NCI-H128 (cell line): Measurements from ENCODE around the gene ALDH1L1.
A peak's percentile ranks its signal among the peaks of the same experiment; 100 is the strongest.

Source experiments
- DNase-seq: peaks from one replicate; lab custom pipeline; 2025; ENCODE audit not compliant: unreplicated experiment; lab: John Stamatoyannopoulos, UW

The ALDH1L1 gene

GRCh38 chr3:126135071-126135405, 45.3 kb downstream of the ALDH1L1 start:
- no peak for DNase-seq

GRCh38 chr3:126134219-126134975, 46.0 kb downstream of the ALDH1L1 start:
- DNase-seq, result peak; percentile 50

GRCh38 chr3:126133606-126134005, 46.8 kb downstream of the ALDH1L1 start:
- no peak for DNase-seq

GRCh38 chr3:126132751-126133511, 47.5 kb downstream of the ALDH1L1 start:
- DNase-seq, result no peak

GRCh38 chr3:126131881-126132750, 48.3 kb downstream of the ALDH1L1 start:
- no peak for DNase-seq

- no peak for DNase-seq
These were observed 49.2 kb downstream of the ALDH1L1 start for GRCh38 chr3:126130981-126131745.

- DNase-seq, result no peak
These were observed 50.1 kb downstream of the ALDH1L1 start for GRCh38 chr3:126130081-126130855.

- no peak for DNase-seq
These were observed 50.9 kb downstream of the ALDH1L1 start for GRCh38 chr3:126129398-126129891.

- DNase-seq, result no peak
These were observed 51.6 kb downstream of the ALDH1L1 start for GRCh38 chr3:126128504-126129397.

GRCh38 chr3:126127904-126128303, 52.5 kb downstream of the ALDH1L1 start:
- DNase-seq, result no peak

GRCh38 chr3:126127452-126127851, 52.9 kb downstream of the ALDH1L1 start:
- no peak for DNase-seq

GRCh38 chr3:126126811-126127431, 53.5 kb downstream of the ALDH1L1 start:
- DNase-seq, result no peak

- no peak for DNase-seq
These were observed 54.1 kb downstream of the ALDH1L1 start for GRCh38 chr3:126126286-126126685.

GRCh38 chr3:126125781-126126251, 54.6 kb downstream of the ALDH1L1 start:
- no peak for DNase-seq

GRCh38 chr3:126125341-126125740, 55.0 kb downstream of the ALDH1L1 start:
- DNase-seq, result no peak

- no peak for DNase-seq
These were observed 55.5 kb downstream of the ALDH1L1 start for GRCh38 chr3:126124896-126125295.

- no peak for DNase-seq
These were observed 56.1 kb downstream of the ALDH1L1 start for GRCh38 chr3:126124148-126124868.

GRCh38 chr3:126121632-126122031, 58.8 kb downstream of the ALDH1L1 start:
- no peak for DNase-seq
